ENCODE measurements around the gene NETO2. TPM values are rescaled to one million over a fixed set of nuclear protein-coding genes. Genes with fewer than 3 reads are reported as not detected.
A peak's percentile ranks its signal among the peaks of the same experiment; 100 is the strongest.

Gene NETO2
- total and polyA plus RNA-seq, 4 donors = 0.20 to 1.6 (median 0.37) TPM

DNA sequence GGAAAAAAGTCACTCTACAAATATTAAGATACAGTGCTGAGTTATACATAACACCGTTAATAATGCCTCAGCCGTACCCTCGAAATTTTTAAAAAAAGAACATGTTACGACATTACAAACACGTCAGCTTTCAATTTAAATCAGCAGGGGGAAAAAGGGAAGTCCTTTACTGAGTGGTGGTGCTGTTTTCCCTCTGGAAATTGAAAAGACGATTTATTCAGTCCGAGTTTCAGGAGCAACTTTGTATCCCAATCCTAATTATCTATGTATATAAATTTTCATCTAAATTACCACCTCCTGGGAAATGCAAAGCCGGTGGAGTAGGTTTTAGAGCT is 1.3 kb downstream of the NETO2 start:
- Histone ChIP-seq H3K9ac (ENCODE audit: low read depth in 1 of 2, low read length in 2 of 2) (peak overlapping the region in 1 of 2 donors; percentile 47), H3K36me3 (ENCODE audit: control insufficient read depth in 4 of 4, insufficient read depth in 3 of 4, low read depth in 1 of 4, low read length in 3 of 4) (no peaks in the 10 kb centered on the region), H3K9me3 (ENCODE audit: control insufficient read depth in 4 of 4, low read length in 3 of 4) (peaks cover 0 to 1% (median 0%) of the 10 kb centered on the region in 4 donors), H3K4me1 (ENCODE audit: control insufficient read depth in 4 of 4, insufficient read depth in 4 of 4, low read length in 3 of 4) (peaks cover 16 to 25% (median 21%) of the 10 kb centered on the region in 4 donors), H3K27me3 (ENCODE audit: control insufficient read depth in 4 of 4, insufficient read depth in 4 of 4, low read length in 3 of 4) (peaks cover 0 to 3% (median 0%) of the 10 kb centered on the region in 4 donors), H3K4me3 (ENCODE audit: low read depth in 1 of 3, low read length in 3 of 3) (peak overlapping the region in 2 of 3 donors; percentile 57 to 68), H3K27ac (ENCODE audit: low read depth in 1 of 2, low read length in 2 of 2) (no peak overlapping the region)
- no peak for DNase-seq (ENCODE audit: low spot score)
- no peak for TF ChIP-seq TAF1 (conservative IDR thresholded peaks at IDR 0.05)
- TF ChIP-seq MAX (IDR thresholded peaks at IDR 0.05) = no peak
- no peak for TF ChIP-seq REST (IDR thresholded peaks at IDR 0.05)
- no peak for TF ChIP-seq FOXA2 (IDR thresholded peaks at IDR 0.05)
- no peak for TF ChIP-seq SP1 (IDR thresholded peaks at IDR 0.05)
- no peak for TF ChIP-seq RXRA (IDR thresholded peaks at IDR 0.05)
- no peak for TF ChIP-seq YY1 (IDR thresholded peaks at IDR 0.05)
- no peak for TF ChIP-seq EGR1 (IDR thresholded peaks at IDR 0.05; ENCODE audit: low read depth in 2 of 2)
- no peak for TF ChIP-seq GABPA (IDR thresholded peaks at IDR 0.05 in 1 of 2, conservative IDR thresholded peaks at IDR 0.05 in 1 of 2)
- no peak for TF ChIP-seq NR2F2 (IDR thresholded peaks at IDR 0.05)
- no peak for TF ChIP-seq CTCF (IDR thresholded peaks at IDR 0.05; ENCODE audit: low read depth, low read length, missing input control)
- no peak for TF ChIP-seq RAD21 (IDR thresholded peaks at IDR 0.05)
- no peak for TF ChIP-seq HNF4A (conservative IDR thresholded peaks at IDR 0.05)
- TF ChIP-seq JUND (IDR thresholded peaks at IDR 0.05) = no peak
- no peak for TF ChIP-seq ZBTB33 (IDR thresholded peaks at IDR 0.05)
- no peak for TF ChIP-seq ATF3 (IDR thresholded peaks at IDR 0.05)
- WGBS = 4% methylated on average over 8 of the region's 8 CpGs
